ENCODE results near the gene STK39.

DNA sequence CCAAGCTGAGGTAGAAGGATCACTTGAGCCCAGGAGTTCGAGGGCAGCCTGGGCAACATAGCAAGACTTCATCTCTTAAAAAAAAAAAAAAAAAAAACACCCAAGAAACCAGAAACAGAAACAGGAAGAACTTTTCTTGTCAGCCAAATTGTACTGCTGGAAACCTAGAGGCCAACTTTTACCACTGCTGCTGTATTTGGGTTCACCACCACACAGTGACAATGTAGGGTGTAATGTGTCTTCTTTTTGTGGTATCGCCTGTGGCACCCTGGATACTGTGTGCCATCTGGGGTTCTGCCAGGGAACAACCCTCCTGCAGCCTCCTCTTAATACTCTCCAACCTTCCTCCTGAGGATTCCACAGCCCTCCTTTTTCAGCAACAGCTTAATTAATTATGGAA lies 72.6 kb downstream of the STK39 start:
- TF ChIP-seq, protein P1, sequence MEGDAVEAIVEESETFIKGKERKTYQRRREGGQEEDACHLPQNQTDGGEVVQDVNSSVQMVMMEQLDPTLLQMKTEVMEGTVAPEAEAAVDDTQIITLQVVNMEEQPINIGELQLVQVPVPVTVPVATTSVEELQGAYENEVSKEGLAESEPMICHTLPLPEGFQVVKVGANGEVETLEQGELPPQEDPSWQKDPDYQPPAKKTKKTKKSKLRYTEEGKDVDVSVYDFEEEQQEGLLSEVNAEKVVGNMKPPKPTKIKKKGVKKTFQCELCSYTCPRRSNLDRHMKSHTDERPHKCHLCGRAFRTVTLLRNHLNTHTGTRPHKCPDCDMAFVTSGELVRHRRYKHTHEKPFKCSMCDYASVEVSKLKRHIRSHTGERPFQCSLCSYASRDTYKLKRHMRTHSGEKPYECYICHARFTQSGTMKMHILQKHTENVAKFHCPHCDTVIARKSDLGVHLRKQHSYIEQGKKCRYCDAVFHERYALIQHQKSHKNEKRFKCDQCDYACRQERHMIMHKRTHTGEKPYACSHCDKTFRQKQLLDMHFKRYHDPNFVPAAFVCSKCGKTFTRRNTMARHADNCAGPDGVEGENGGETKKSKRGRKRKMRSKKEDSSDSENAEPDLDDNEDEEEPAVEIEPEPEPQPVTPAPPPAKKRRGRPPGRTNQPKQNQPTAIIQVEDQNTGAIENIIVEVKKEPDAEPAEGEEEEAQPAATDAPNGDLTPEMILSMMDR (IDR thresholded peaks at IDR 0.05), result no peak
- TF ChIP-seq EP300 (IDR thresholded peaks at IDR 0.05) (no peak), POLR2A (IDR thresholded peaks at IDR 0.05) (no peak)
